Caki2 (cell line): ENCODE data around the gene USP10. TPM values are rescaled to one million over a fixed set of nuclear protein-coding genes. Genes with fewer than 3 reads are reported as not detected.
"Not testable (repeated sequence)": the region's sequence is repeated elsewhere in the genome, so short reads cannot be mapped to it uniquely, and the experiment has no call there.

Experiments used
- DNase-seq: peaks from one replicate; pipeline ENCODE4 v3.0.0-alpha.2; 2015; ENCODE audit warnings: low read depth
- in situ Hi-C: cut with HindIII; loops from 2 replicates; pipeline ENCODE4 v1.10.0; 2016; ENCODE audit warnings: low sequenced_read_pairs, low pct_unique_long_range_greater_than_20kb, mixed read lengths
- total RNA-seq: library from RNA; depleted of rRNA; stranded (reverse); fragments of >200 nt; shearing (Covaris generic); gene quantifications from 2 replicates; pipeline ENCODE4 v1.2.3, GENCODE V29; 2014; ENCODE audit warnings: low replicate concordance

The USP10 gene
- total RNA-seq, 1 experiment from 2014 or later, result 45.3 TPM

- in situ Hi-C loops, result no loop called here
- DNase-seq, result no peak
These were observed 29.7 kb upstream of the USP10 start for GRCh38 chr16:84670063-84670462.

DNA sequence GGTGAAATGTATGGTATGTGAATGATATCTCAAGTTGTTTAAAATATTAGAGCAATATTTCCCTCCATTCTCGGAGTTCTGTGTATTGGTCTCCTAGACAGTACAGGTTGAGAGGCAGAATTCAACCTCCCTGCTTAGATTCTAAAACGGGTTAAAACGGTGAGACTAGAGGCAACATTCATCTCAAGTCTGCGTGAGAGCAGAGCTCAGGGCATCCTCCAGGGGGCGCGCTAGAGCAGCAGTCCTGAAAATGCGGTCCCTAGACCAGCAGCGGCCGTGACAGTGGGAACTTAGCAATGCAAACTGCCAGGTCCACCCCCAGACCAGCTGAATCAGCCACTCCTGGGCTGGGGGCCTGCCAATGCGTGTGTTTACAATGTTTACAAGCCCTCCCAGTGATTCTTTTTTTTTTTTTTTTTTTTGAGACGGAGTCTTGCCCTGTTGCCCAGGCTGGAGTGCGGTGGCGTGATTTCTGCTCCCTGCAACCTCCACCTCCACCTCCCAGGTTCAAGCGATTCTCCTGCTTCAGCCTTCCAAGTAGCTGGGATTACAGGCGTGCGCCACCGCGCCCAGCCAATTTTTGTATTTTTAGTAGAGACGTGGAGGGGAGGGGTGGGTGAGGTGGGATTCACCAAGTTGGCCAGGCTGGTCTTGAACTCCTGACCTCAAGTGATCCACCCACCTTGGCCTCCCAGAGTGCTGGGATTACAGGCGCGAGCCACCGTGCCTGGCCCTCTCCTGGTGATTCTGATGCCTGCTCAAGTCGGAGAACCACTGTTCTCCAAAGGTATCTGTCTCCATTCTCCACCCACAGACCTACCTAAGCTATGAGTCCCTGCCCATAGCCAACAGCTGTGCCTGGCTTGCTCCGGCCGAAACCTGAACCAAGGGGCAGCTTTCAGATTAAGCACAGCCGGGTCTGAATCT is 27.3 kb upstream of the USP10 start:
- no peak for DNase-seq
- in situ Hi-C loops, result no loop called here

DNA sequence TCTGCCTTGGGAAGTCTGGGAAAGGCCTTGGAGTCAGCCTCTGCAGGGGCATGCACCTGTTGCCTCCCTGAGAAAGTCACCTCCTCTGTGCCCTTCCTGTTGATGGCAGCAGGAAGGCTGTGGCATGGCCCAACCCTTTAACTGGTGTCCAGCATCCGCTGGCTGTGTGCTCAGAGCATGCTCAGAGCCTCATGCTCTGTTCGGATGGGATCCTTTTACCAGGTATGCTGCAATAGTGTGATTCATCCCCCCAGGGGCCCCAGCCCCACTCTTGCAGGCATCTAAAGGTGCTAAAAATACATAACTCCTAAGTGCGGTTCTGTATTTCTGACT is 26.6 kb upstream of the USP10 start:
- DNase-seq, result no peak
- in situ Hi-C loops, result no loop called here

DNA sequence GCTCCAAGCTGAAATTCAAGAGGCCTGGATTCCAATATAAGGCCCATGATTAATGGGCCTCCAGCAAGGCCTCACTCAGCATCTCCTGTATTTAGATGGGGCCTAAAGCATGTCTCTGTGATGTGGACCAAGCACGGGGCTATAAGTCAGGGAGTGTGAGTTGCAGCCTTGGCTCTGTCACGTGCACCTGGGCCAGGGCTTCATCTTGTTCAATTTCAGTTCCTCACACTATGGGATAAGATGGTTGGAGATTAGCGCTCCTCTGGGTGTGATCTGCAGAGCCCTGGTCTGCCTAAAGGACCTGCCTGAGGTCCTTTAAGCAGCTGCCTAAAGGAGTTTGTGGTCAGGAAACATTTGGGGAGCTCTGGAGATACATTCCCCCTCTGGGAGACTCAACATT is 26.2 kb upstream of the USP10 start:
- in situ Hi-C loops, result no loop called here
- no peak for DNase-seq

GRCh38 chr16:84675423-84675822 is 24.4 kb upstream of the USP10 start:
- no peak for DNase-seq
- in situ Hi-C loops, result no loop called here

DNA sequence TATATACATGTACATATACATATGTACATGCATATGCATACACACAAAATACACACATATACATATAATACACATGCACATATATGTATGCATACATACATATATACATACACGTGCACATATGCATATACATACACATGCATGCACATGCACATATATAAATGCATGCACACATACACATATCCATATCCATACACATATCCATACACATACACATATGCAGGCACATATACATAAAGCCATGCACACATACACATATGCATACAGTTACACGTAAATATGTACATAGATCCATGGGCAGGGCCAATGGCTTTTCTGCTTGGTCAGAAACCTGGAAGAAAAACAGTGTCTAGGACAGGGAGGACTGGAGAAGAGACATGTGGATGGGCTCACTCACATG is 23.9 kb upstream of the USP10 start:
- in situ Hi-C loops, result no loop called here

DNA sequence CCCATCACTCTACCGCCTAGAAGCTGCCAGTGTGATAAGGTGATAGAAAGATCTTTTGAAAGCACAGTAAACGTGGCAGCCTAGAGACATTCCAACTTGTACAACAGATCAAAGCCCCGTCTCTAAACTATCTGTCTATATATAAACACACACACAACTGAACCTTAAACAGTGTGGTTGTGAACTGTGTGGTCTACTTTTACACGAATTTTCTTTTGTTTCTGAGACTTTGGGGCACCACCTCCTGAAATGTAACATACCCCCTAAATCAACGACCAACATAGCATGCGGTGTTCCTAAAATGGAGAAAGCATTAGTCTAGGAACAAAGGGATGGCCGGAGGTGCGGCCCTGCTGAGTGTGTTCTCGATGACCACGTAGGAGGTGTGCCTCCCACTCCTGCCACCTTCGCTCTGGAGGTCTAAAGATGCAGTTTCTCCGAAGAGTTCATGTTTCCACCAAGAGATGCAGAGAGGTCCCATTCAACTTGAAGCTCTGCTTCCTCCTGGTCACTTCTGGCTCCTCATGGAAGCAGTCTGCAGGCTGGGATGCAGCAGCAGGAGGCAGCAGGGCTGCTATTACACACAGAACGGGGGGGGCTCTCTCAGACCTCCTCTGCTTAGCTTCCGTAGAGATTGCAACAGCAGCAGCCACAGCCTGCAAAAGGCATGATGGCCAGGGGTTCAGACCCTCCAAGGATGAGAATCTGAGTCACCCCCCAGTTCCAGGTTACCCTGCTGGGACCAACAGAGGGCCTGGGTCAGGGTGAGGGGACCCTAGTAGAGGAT is 22.6 kb upstream of the USP10 start:
- in situ Hi-C loops, result no loop called here
- no peak for DNase-seq

More for the DNA sequence above, 23.9 kb upstream of the USP10 start:
- DNase-seq, result no peak

- DNase-seq, result no peak
- in situ Hi-C loops, result no loop called here
These were observed 22.0 kb upstream of the USP10 start for GRCh38 chr16:84677849-84678248.

- in situ Hi-C loops, result no loop called here
- DNase-seq, result no peak
These were observed 21.3 kb upstream of the USP10 start for GRCh38 chr16:84678541-84678940.

GRCh38 chr16:84680165-84680842 is 19.5 kb upstream of the USP10 start:
- DNase-seq, result no peak
- in situ Hi-C loops, result no loop called here

DNA sequence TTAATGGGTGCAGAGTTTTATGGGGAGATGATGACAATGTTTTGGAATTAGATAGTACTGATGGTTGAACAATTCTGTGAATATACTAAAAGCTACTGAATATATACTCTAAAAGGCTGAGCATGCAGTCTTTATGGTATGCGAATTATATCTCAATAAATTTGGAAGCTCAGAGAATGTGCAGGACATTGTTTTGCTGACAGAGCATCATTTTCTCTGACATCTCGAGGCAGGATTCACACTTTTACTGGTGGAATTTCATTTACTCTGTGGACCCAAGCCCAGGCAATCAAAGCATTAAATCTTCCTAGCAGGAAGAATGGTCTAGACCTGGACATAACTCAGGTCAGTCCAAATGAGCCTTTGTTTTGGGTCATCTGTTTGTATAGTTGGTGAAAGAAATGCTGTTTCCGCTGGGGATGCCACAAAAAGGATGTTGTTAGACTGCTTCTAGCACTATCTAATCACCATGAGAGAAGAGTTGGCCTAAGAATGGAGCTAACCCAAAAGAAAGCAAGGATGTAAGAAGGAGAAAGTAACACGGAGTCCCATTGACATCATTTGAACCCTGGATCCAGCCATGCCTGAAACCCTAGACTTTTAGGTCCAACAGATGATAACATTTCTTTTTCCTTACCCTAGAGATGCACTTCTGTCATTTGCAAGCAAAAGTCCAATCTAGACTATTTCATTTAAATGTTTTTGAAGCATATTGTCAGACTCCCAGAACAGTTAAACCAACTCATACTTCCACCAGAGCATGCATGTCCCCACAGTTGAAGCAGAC is 18.8 kb upstream of the USP10 start:
- in situ Hi-C loops, result no loop called here
- no peak for DNase-seq

DNA sequence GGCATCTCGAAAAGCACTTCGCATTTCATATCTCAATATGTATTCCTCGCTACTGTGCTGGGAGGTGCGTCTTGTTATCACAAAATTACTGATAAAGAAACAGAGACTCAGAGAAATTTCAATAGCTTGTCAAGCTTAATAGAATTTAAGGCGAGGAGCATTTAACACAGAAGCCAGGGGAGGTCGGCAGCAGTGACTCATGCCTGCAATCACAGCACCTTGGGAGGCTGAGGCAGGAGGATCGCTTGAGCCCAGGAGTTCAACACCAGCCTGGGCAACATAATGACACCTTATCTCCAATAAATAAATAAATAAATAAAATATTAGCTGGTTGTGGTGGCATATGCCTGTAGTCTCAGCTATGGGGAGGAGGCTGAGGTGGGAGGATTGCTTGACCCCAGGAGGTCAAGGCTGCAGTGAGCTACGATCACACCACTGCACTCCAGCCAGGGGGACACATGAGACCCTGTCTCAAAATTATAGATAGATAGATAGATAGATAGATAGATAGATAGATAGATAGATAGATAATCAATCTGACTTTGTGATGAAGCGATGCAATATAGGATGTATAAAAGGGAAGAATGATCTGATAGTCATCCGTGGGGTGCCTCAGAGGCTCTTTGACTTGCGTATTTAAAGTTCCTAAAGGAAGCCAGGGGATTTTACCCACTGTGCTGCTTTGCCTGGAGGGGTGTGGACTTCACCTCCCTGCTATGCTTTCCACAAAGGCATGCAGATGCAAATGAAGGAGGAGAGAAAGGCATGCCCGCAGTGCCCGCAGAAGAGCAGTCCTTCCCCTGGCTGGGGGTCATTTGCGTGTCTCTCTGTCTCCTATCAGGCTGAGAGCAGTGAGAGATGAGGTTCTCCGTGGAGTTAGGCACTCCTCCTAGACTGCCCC is 15.9 kb upstream of the USP10 start:
- in situ Hi-C loops, result no loop called here

DNA sequence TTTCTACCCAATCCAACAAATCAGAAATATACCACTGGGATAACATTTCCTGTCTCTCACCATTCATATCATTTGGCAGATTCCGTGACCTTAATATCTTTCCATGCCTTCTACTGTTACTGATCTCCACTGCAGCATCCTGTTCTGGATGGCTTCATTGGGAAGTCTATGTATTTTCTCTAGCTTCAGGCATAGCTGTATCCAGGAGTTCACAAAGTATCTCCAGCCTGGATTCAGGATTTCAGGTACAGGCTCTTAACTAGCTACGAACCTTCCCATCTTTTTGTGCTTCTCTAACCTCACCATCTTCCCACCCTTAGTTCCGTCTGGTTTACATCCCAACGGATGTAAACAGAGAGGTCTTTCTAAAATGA is 15.2 kb upstream of the USP10 start:
- in situ Hi-C loops, result no loop called here

More for the DNA sequence above, 15.9 kb upstream of the USP10 start:
- no peak for DNase-seq

DNA sequence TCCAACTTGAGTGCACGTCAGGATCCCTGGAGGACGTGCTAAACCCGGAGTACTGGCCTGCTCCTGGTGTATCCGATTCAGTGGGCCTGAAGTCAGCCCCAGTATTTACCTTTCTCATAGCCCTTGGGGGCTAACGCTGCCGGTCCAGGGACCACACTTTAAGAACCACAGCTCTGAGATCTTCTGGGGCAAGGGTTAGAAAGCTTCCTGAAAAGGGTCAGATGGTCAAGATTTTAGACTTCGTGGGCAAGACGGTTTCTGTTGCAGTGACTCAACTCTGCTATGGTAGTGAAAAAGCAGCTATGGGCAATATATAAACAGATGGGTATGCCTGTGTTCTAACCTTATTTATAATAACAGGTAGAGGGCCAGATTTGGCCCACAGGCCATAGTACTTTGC is 14.6 kb upstream of the USP10 start:
- in situ Hi-C loops, result no loop called here
- DNase-seq, result no peak

More for the DNA sequence above, 15.2 kb upstream of the USP10 start:
- DNase-seq, result no peak

DNA sequence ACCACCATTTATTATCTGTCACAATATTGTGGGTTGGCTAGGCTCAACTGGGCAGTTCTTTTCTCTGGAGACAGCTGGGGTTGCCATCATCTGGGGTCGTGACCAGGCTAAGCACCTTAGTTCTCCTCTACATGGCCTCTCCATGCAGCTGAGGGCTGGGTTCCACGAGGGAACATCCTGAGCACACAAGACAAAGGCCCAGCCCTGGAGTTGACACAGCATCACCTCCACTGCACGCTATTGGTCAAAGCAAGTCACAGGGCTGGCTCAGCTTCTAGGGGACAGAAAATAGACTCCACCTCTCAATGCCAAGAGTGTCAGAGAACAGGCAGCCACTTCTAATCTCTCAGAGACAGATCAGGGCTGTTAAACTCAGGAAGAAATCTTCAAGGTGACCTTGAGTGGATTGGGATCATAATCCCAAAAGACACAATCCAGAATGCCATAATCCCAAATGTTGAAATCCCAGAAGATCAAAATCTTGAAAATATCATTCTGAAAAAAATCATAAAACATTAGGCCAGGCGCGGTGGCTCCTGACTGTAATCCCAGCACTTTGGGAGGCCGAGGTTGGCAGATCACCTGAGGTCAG is 13.0 kb upstream of the USP10 start:
- DNase-seq, result peak; percentile 36
- in situ Hi-C loops, result no loop called here

GRCh38 chr16:84687715-84688114 is 12.1 kb upstream of the USP10 start:
- peak; percentile 92 for DNase-seq
- in situ Hi-C loops, result no loop called here

DNA sequence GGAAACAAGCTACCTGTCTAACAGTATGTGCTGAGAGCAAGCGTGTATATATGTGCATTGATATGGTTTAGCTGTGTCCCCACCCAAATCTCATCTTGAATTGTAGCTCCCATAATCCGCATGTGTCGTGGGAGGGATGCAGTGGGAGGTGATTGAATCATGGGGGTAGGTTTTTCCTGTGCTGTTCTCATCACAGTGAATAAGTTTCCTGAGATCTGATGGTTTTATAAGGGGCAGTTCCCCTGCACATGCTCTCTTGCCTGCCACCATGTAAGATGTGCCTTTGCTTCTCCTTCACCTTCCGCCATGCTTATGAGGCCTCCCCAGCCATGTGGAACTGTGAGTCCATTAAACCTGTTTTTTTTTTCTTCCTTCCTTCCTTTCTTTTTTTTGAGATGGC is 11.6 kb upstream of the USP10 start:
- in situ Hi-C loops, DNase-seq: not testable (repeated sequence)
